Measurements from ENCODE around the gene MTCL1. TPM values are rescaled to one million over a fixed set of nuclear protein-coding genes. Genes with fewer than 3 reads are reported as not detected.
A peak's percentile ranks its signal among the peaks of the same experiment; 100 is the strongest.

Gene MTCL1
- total and polyA plus RNA-seq, 9 of the 15 experiments (the other 6 are each of a cell fraction or from before 2014, with no cell fraction given), result 0.21 to 7.4 (median 3.7) TPM

DNA sequence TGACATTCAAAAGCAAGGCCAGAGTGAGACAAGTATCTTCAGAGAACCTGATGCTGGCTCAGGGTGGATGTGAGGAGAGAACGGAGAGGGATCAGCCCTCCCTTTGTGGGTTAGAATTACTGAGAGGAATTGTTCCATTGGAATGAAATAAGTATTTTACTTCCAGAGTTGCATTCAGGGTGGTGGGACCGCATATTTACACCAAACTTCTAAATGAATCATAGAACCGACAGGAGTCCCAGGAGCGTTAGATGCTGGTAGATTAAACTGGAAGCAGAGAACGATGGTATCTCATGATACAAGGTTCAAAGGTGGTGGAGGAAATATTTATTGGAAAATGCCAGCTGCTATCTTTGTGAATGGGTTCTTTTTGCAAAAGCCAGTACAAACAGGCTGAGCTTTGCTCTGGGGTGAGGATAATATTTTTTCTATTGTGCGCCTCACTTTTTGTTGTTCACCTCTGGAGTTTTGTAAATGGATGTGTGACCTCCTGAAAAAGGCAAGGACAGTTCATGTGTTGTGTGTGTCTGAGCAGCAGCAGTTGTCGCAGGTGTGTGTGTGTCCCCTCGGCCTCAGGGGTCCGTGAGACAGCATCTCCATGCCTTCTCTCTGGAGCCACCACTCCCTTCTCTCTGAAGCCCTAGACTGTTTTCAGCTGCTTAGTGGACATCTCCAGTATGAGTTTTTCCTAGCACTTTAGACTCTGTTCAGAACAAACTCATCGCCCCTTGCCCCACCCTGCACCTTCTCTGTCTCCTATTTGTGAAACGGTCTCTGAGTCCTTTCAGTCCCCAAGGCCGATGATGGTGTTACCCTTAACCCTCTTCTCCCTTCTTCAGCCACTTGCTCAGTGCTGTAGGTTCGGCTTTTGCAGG lies 17.8 kb downstream of the MTCL1 start:
- Histone ChIP-seq H3K9ac (ENCODE audit: insufficient read depth in 1 of 2, low read depth in 2 of 2, low read length in 2 of 2) (0 out of 4 replicates have a peak overlapping the region, but pooled peaks of 1 of the 2 experiments have one; percentile 9), H3K27ac (ENCODE audit: extremely low read depth, low read depth, low read length) (no peak overlapping the region), H3K9me1 (ENCODE audit: control insufficient read depth, insufficient read depth, low read length) (no peaks in the 10 kb centered on the region), H4K20me1 (replicated peaks; ENCODE audit: control insufficient read depth, insufficient read depth, low read length) (no peaks in the 10 kb centered on the region), H3K4me2 (ENCODE audit: insufficient read depth, low read length) (no peak overlapping the region), H3K9me3 (replicated peaks; ENCODE audit: control insufficient read depth, insufficient read depth, low read depth, low read length) (no peaks in the 10 kb centered on the region), H2AFZ (ENCODE audit: low read depth, low read length) (no peak overlapping the region), H3K27me3 (ENCODE audit: control insufficient read depth in 2 of 2, insufficient read depth in 2 of 2, low read length in 2 of 2) (0 out of 5 replicates have a peak, but pooled peaks cover 0 to 4% of the 10 kb centered on the region in 2 experiments), H3K79me2 (ENCODE audit: control insufficient read depth, insufficient read depth, low read length) (no peaks in the 10 kb centered on the region), H3K4me1 (replicated peaks in 1 of 2; ENCODE audit: control insufficient read depth in 2 of 2, insufficient read depth in 2 of 2, low read length in 2 of 2) (peaks cover 0 to 3% of the 10 kb centered on the region in 2 experiments; a peak in 1 of 5 replicates), H3K36me3 (ENCODE audit: control insufficient read depth, insufficient read depth, low read length) (peaks cover 7% of the 10 kb centered on the region; the same call in 1 of the 3 replicates), H3K4me3 (no peak overlapping the region)
- ChIA-PET POLR2A (interaction anchor here (1.0 to 1.3 kb wide), 2 partner anchors 16 to 19 kb away, joined by 3 read pairs; no protein-coding TSS in a partner anchor), CTCF (ENCODE audit: low intra/inter-chr PET ratio) (no interaction called here)
- TF ChIP-seq ZFX (CRISPR knock-in tag; IDR thresholded peaks at IDR 0.05) (no peak), SRSF3 (IDR thresholded peaks at IDR 0.05; ENCODE audit: insufficient read depth, low read length) (no peak), GTF2F1 (IDR thresholded peaks at IDR 0.05; ENCODE audit: low read depth, low read length) (no peak)
- no peak for DNase-seq (ENCODE audit: extremely low read depth in 1 of 4, low spot score in 3 of 4)
- no peak for ATAC-seq
- WGBS (ENCODE audit: insufficient coverage, low coverage, missing lambda C conversion rate), result 39% methylated on average over 13 of the region's 13 CpGs
- intact Hi-C loops (cut with micrococcal nuclease) (no loop called here), in situ Hi-C loops (cut with MboI) (no loop called here)
- BruUV-seq (replicated peaks), result no TSS peak
- no peak for FAIRE-seq

DNA sequence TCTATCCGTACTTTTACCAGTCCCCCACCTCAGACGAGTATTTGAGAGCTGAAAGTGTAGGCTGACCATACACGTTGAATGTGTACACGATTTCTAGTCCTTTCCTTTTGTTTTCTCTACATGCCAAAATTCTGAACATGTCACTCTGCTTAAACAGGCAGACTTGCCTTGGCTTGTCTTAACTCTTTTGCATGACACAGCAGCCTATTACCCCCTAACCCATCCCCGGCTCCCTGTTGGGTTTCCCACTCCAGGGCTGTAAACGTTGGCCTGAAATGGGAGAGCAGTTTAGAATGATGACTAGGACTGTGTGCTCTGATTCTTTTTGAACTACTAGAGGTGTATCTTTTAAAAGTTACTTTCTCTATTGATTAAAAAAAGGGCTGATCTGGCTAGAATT lies 19.1 kb downstream of the MTCL1 start:
- Histone ChIP-seq H3K4me3 (no peak overlapping the region), H3K27ac (ENCODE audit: extremely low read depth, low read depth, low read length) (no peak overlapping the region), H2AFZ (ENCODE audit: low read depth, low read length) (no peak overlapping the region), H3K4me2 (ENCODE audit: insufficient read depth, low read length) (no peak overlapping the region), H3K27me3 (ENCODE audit: control insufficient read depth in 2 of 2, insufficient read depth in 2 of 2, low read length in 2 of 2) (0 out of 5 replicates have a peak, but pooled peaks cover 0 to 4% of the 10 kb centered on the region in 2 experiments), H3K9ac (ENCODE audit: insufficient read depth in 1 of 2, low read depth in 2 of 2, low read length in 2 of 2) (no peak overlapping the region), H3K36me3 (ENCODE audit: control insufficient read depth, insufficient read depth, low read length) (peaks cover 7% of the 10 kb centered on the region; the same call in 1 of the 3 replicates), H3K9me1 (ENCODE audit: control insufficient read depth, insufficient read depth, low read length) (no peaks in the 10 kb centered on the region), H4K20me1 (replicated peaks; ENCODE audit: control insufficient read depth, insufficient read depth, low read length) (no peaks in the 10 kb centered on the region), H3K9me3 (replicated peaks; ENCODE audit: control insufficient read depth, insufficient read depth, low read depth, low read length) (no peaks in the 10 kb centered on the region), H3K4me1 (replicated peaks in 1 of 2; ENCODE audit: control insufficient read depth in 2 of 2, insufficient read depth in 2 of 2, low read length in 2 of 2) (peaks cover 0 to 7% of the 10 kb centered on the region in 2 experiments; a peak in 1 of 5 replicates), H3K79me2 (ENCODE audit: control insufficient read depth, insufficient read depth, low read length) (no peaks in the 10 kb centered on the region)
- no peak for ATAC-seq
- ChIA-PET POLR2A (interaction anchor here (1.2 to 1.3 kb wide), 3 partner anchors 8 to 17 kb away, joined by 3 to 7 read pairs (median 3); no protein-coding TSS in a partner anchor), CTCF (ENCODE audit: low intra/inter-chr PET ratio) (no interaction called here)
- BruUV-seq (replicated peaks), result no TSS peak
- 40% methylated on average over 6 of the region's 6 CpGs for WGBS (ENCODE audit: insufficient coverage, low coverage, missing lambda C conversion rate)
- DNase-seq (ENCODE audit: extremely low read depth in 1 of 4, low spot score in 3 of 4), result no peak
- no peak for FAIRE-seq
- in situ Hi-C loops (cut with MboI), result no loop called here
- intact Hi-C loops (cut with micrococcal nuclease), result no loop called here
- TF ChIP-seq RBM22 (IDR thresholded peaks at IDR 0.05; ENCODE audit: low read depth, low read length, poor library complexity, severe bottlenecking) (no peak), HNRNPLL (IDR thresholded peaks at IDR 0.05; ENCODE audit: low read depth, low read length, poor library complexity, severe bottlenecking) (no peak), ZNF41 (CRISPR knock-in tag; conservative IDR thresholded peaks at IDR 0.05) (no peak), PHF8 (IDR thresholded peaks at IDR 0.05; ENCODE audit: borderline replicate concordance, low read length) (no peak), MYC (IDR thresholded peaks at IDR 0.05; ENCODE audit: low read depth, low read length) (no peak), MYC (CRISPR knock-in tag; IDR thresholded peaks at IDR 0.05; ENCODE audit: borderline replicate concordance, low read depth) (no peak), HIVEP1 (CRISPR knock-in tag; IDR thresholded peaks at IDR 0.05) (no peak)
- TF ChIP-seq, protein P1, sequence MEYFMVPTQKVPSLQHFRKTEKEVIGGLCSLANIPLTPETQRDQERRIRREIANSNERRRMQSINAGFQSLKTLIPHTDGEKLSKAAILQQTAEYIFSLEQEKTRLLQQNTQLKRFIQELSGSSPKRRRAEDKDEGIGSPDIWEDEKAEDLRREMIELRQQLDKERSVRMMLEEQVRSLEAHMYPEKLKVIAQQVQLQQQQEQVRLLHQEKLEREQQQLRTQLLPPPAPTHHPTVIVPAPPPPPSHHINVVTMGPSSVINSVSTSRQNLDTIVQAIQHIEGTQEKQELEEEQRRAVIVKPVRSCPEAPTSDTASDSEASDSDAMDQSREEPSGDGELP (CRISPR knock-in tag; IDR thresholded peaks at IDR 0.05; ENCODE audit: borderline replicate concordance), result no peak
- TF ChIP-seq, protein P2, sequence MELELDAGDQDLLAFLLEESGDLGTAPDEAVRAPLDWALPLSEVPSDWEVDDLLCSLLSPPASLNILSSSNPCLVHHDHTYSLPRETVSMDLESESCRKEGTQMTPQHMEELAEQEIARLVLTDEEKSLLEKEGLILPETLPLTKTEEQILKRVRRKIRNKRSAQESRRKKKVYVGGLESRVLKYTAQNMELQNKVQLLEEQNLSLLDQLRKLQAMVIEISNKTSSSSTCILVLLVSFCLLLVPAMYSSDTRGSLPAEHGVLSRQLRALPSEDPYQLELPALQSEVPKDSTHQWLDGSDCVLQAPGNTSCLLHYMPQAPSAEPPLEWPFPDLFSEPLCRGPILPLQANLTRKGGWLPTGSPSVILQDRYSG (tag; conservative IDR thresholded peaks at IDR 0.05; ENCODE audit: low read depth), result no peak

All from K562 (cell line).